GM12878 (cell line): ENCODE results near the gene SMARCA4. TPM values are rescaled to one million over a fixed set of nuclear protein-coding genes. Genes with fewer than 3 reads are reported as not detected.

ENCODE experiments used
- ATAC-seq: fragments of 200-7000 bp; cut with Tn5 transposase; 3 replicates; pipeline ENCODE4 v1.9.1; 2020; ENCODE audit warnings: mild to moderate bottlenecking, moderate library complexity
- BruUV-seq: library from RNA; stranded (reverse); fragments of 400-500 nt; replicated peaks from 2 replicates; lab custom pipeline; 2021; lab: Mats Ljungman, UMichigan
- CTCF ChIA-PET: fragments of 300-600 bp; sonication (Branson Sonifier 250); formaldehyde crosslinking; extraction: SDS; loops from one replicate; lab custom pipeline; 2021; ENCODE audit warnings: inconsistent platforms; lab: Yijun Ruan, JAX
- POLR2A ChIA-PET: fragments of 350-600 bp; formaldehyde crosslinking; extraction: SDS; loops from one replicate; lab custom pipeline; 2021; ENCODE audit warnings: inconsistent platforms; lab: Charles Lee
- RAD21 ChIA-PET: fragments of 300-600 bp; sonication (Branson Sonifier 250); formaldehyde crosslinking; loops from one replicate; lab custom pipeline; 2023; ENCODE audit warnings: antibody characterized with exemption; ENCODE audit not compliant: unreplicated experiment; lab: Charles Lee
- SMC1A ChIA-PET: fragments of 300-600 bp; sonication (Branson Sonifier 250); formaldehyde crosslinking; loops from one replicate; lab custom pipeline; 2023; ENCODE audit not compliant: unreplicated experiment, uncharacterized antibody; lab: Charles Lee
- DNase-seq: peaks from one replicate; pipeline ENCODE4 v3.0.0-alpha.2; 2011; ENCODE audit warnings: low read depth, low spot score
- FAIRE-seq: peaks from 3 replicates; lab custom pipeline; 2011; peaks lifted over from hg19 to GRCh38; lab: Jason Lieb, UNC
- H2AFZ ChIP-seq: 2 replicates; pipeline ENCODE4 v1.6.0; 2011; ENCODE audit warnings: low read depth, low read length, control low read depth; ENCODE audit not compliant: control insufficient read depth
- H3K27ac ChIP-seq: 2 replicates; pipeline ENCODE4 v1.5.1; 2011; ENCODE audit warnings: control low read depth; ENCODE audit not compliant: control insufficient read depth, insufficient read depth
- H3K27me3 ChIP-seq, 2 experiments: replicated peaks in 1 of 2; 2 replicates each; pipeline versions ENCODE4 v1.6.0 to v1.6.1; 2011; ENCODE audit warnings: low read length in 1 of 2; ENCODE audit not compliant: control insufficient read depth in 2 of 2, insufficient read depth in 2 of 2
- H3K36me3 ChIP-seq, 2 experiments: 2 replicates each; pipeline ENCODE4 v1.5.1; 2011; ENCODE audit warnings: low read length in 1 of 2; ENCODE audit not compliant: control insufficient read depth in 2 of 2, insufficient read depth in 2 of 2
- H3K4me1 ChIP-seq: 2 replicates; pipeline ENCODE4 v1.6.1; 2011; ENCODE audit warnings: mild to moderate bottlenecking, low read length, moderate library complexity, mixed read lengths; ENCODE audit not compliant: control insufficient read depth, insufficient read depth
- H3K4me2 ChIP-seq: 2 replicates; pipeline ENCODE4 v1.6.0; 2011; ENCODE audit warnings: control low read depth; ENCODE audit not compliant: control insufficient read depth, insufficient read depth
- H3K4me3 ChIP-seq: fragments of 200-600 bp; sonication (generic); 2 replicates; pipeline ENCODE4 v1.5.1; 2016
- H3K79me2 ChIP-seq: 2 replicates; pipeline ENCODE4 v1.6.0; 2011; ENCODE audit warnings: low read length; ENCODE audit not compliant: control insufficient read depth, insufficient read depth
- H3K9ac ChIP-seq: 2 replicates; pipeline ENCODE4 v1.8.0; 2011; ENCODE audit warnings: low read length, control low read depth, mixed read lengths; ENCODE audit not compliant: control insufficient read depth, insufficient read depth
- H3K9me3 ChIP-seq: replicated peaks from 3 replicates; pipeline ENCODE4 v1.5.1; 2011; ENCODE audit warnings: mild to moderate bottlenecking, low read length; ENCODE audit not compliant: control insufficient read depth, insufficient read depth
- H4K20me1 ChIP-seq: 2 replicates; pipeline ENCODE4 v1.6.0; 2011; ENCODE audit not compliant: control insufficient read depth, insufficient read depth
- NFYB ChIP-seq: IDR thresholded peaks from 2 replicates; pipeline ENCODE4 v1.6.1; 2011; ENCODE audit warnings: low read depth, mild to moderate bottlenecking, low read length, improper control_type of control experiment, moderate library complexity; ENCODE audit not compliant: insufficient read depth
- POLR2A ChIP-seq: IDR thresholded peaks from 2 replicates; pipeline ENCODE4 v1.6.1; 2011; ENCODE audit warnings: low read depth, mild to moderate bottlenecking, low read length
- POLR2AphosphoS2 ChIP-seq: IDR thresholded peaks from 2 replicates; pipeline ENCODE4 v1.6.1; 2011; ENCODE audit warnings: low read depth, mild to moderate bottlenecking, low read length, improper control_type of control experiment, moderate library complexity
- POLR2AphosphoS5 ChIP-seq: IDR thresholded peaks from 2 replicates; pipeline ENCODE4 v1.6.1; 2011; ENCODE audit warnings: mild to moderate bottlenecking, low read length, inconsistent platforms
- TBL1XR1 ChIP-seq: IDR thresholded peaks from 2 replicates; pipeline ENCODE4 v1.6.1; 2012; ENCODE audit warnings: low read depth, low read length, improper control_type of control experiment
- ZBED1 ChIP-seq: IDR thresholded peaks from 2 replicates; pipeline ENCODE4 v1.6.1; 2016; ENCODE audit warnings: borderline replicate concordance
- WGBS: methylation state at CpG from one replicate; pipeline ENCODE4 v1.1.6; 2016; ENCODE audit warnings: low lambda C conversion rate; ENCODE audit not compliant: insufficient replicate concordance, insufficient coverage; ENCODE audit errors: missing lambda C conversion rate; 5-methylcytosine and 5-hydroxymethylcytosine counted together
- in situ Hi-C: fragments of 300-500 bp; cut with MboI; formaldehyde crosslinking; loops from 9 replicates; pipeline ENCODE4 v1.14.3; 2018; ENCODE audit warnings: mixed read lengths
- intact Hi-C: fragments of 100-400 bp; cut with micrococcal nuclease; formaldehyde crosslinking; loops from one replicate; pipeline ENCODE4 v1.14.2; 2022; ENCODE audit not compliant: unreplicated experiment
- polyA plus RNA-seq, 11 experiments: library from polyadenylated mRNA; depleted of rRNA in 4 of 11; unstranded in 6 of 11; stranded (reverse) in 5 of 11; fragments of >200 nt; fragmentation: Nextera tagmentation in 4 of 11; fragmentation: Illumina TruSeq in 1 of 11; extraction: Ambion mirVana in 4 of 11; extraction: Trizol in 1 of 11; gene quantifications; 1 replicate in 1 of 11; 2 replicates in 10 of 11; pipeline versions ENCODE4 v1.2.1 to v1.2.3, GENCODE V29; 2011 to 2016; ENCODE audit warnings: inconsistent platforms in 2 of 11, missing spikeins in 2 of 11, low read depth in 1 of 11
- total RNA-seq, 4 experiments: library from RNA; depleted of rRNA in 3 of 4; stranded (reverse); fragments of >200 nt in 3 of 4; fragmentation: Illumina TruSeq in 1 of 4; extraction: Trizol in 1 of 4; gene quantifications; 2 replicates each; pipeline versions ENCODE4 v1.2.1 to v1.2.3, GENCODE V29; 2013 to 2021
- TF ChIP-seq, protein P1 (sequence below): fragments of 450-650 bp; IDR thresholded peaks from 2 replicates; pipeline ENCODE4 v1.6.1; 2018; ENCODE audit warnings: borderline replicate concordance, mild to moderate bottlenecking; ENCODE audit not compliant: partially characterized antibody
- TF ChIP-seq, protein P2 (sequence below), 3 experiments: IDR thresholded peaks in 2 of 3; conservative IDR thresholded peaks in 1 of 3; 2 replicates each; pipeline ENCODE4 v1.5.1; 2011; ENCODE audit warnings: low read depth in 3 of 3, low read length in 3 of 3, mild to moderate bottlenecking in 3 of 3, control low read depth in 2 of 3, moderate library complexity in 2 of 3, inconsistent platforms in 1 of 3, mixed read lengths in 1 of 3; ENCODE audit not compliant: control insufficient read depth in 2 of 3, insufficient read depth in 1 of 3; ENCODE audit errors: extremely low read depth in 1 of 3
- TF ChIP-seq, protein P3 (sequence below): fragments of 450-650 bp; IDR thresholded peaks from 2 replicates; pipeline ENCODE4 v1.6.1; 2016; ENCODE audit warnings: mild to moderate bottlenecking, moderate library complexity, borderline replicate concordance

SMARCA4 gene
- total and polyA plus RNA-seq, 10 of the 15 experiments (the other 5 are each of a cell fraction or from before 2014, with no cell fraction given), result 22.4 to 175 (median 57.4) TPM

DNA sequence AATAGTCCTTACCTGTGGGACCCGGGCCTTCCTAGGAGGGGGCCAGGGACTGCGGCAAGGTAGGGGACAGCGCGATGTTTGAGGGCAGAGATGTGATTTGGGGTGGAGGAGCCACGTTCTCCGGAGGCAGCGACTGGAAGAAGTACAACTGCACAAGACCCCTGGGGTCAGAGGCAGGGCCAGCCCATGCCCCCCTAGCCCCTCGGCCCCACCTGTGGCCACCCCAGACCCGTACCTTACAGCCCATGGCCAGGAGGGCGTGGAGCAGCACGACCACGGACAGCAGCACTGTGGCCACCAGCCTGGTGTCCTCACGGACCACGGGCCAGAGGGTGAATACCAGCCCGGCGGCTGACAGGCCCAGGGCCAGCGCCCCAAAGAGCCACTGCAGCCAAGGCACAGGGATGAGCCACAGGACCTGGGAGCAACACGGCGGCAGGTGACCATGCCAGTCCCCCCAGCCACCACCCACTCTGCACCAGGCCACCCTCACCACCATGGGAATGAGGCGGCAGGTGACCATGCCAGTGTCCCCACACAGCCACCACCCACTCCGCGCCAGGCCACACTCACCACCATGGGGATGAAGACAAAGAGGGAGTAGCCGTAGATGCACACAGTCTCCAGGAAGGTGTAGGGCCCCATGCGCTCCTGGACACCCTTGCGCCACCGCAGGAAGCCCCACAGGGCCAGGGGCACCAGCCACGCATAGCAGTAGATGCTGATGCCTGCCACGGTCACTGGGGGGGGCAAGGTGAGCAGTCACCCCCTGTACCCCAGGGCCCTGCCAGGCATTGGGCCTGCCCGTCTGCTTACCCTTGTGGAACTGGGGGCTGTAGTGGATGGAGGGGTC is 37.3 kb upstream of the SMARCA4 start:
- Histone ChIP-seq H3K4me1 (peaks cover 7% of the 10 kb centered on the region), H3K36me3 (peaks cover 3 to 27% of the 10 kb centered on the region in 2 experiments; a peak in 3 of 4 replicates), H3K4me3 (no peak overlapping the region), H3K27me3 (no peaks in the 10 kb centered on the region), H3K27ac (no peak overlapping the region), H3K79me2 (peaks cover 7% of the 10 kb centered on the region), H3K4me2 (no peak overlapping the region), H3K9ac (no peak overlapping the region), H4K20me1 (no peaks in the 10 kb centered on the region), H2AFZ (no peak overlapping the region), H3K9me3 (no peaks in the 10 kb centered on the region)
- SMC1A ChIA-PET, result no interaction called here
- intact Hi-C loops, result no loop called here
- POLR2A ChIA-PET, result no interaction called here
- 89% methylated on average over 22 of the region's 29 CpGs for WGBS
- RAD21 ChIA-PET, result no interaction called here
- in situ Hi-C loops, result no loop called here
- FAIRE-seq (no peak), ATAC-seq (no peak; the same call in 2 of the 3 replicates), DNase-seq (no peak)
- TF ChIP-seq, protein P1, sequence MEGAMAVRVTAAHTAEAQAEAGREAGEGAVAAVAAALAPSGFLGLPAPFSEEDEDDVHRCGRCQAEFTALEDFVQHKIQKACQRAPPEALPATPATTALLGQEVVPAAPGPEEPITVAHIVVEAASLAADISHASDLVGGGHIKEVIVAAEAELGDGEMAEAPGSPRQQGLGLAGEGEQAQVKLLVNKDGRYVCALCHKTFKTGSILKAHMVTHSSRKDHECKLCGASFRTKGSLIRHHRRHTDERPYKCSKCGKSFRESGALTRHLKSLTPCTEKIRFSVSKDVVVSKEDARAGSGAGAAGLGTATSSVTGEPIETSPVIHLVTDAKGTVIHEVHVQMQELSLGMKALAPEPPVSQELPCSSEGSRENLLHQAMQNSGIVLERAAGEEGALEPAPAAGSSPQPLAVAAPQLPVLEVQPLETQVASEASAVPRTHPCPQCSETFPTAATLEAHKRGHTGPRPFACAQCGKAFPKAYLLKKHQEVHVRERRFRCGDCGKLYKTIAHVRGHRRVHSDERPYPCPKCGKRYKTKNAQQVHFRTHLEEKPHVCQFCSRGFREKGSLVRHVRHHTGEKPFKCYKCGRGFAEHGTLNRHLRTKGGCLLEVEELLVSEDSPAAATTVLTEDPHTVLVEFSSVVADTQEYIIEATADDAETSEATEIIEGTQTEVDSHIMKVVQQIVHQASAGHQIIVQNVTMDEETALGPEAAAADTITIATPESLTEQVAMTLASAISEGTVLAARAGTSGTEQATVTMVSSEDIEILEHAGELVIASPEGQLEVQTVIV, result no peak
- TF ChIP-seq ZBED1 (0 out of 2 replicates have a peak, but pooled peaks have one; percentile 28), POLR2A (peak; percentile 61; the same call in 1 of the 2 replicates), TBL1XR1 (no peak), NFYB (no peak), POLR2AphosphoS5 (peak; percentile 34; the same call in 1 of the 2 replicates), POLR2AphosphoS2 (0 out of 2 replicates have a peak, but pooled peaks have one; percentile 26)
- TF ChIP-seq, protein P2, sequence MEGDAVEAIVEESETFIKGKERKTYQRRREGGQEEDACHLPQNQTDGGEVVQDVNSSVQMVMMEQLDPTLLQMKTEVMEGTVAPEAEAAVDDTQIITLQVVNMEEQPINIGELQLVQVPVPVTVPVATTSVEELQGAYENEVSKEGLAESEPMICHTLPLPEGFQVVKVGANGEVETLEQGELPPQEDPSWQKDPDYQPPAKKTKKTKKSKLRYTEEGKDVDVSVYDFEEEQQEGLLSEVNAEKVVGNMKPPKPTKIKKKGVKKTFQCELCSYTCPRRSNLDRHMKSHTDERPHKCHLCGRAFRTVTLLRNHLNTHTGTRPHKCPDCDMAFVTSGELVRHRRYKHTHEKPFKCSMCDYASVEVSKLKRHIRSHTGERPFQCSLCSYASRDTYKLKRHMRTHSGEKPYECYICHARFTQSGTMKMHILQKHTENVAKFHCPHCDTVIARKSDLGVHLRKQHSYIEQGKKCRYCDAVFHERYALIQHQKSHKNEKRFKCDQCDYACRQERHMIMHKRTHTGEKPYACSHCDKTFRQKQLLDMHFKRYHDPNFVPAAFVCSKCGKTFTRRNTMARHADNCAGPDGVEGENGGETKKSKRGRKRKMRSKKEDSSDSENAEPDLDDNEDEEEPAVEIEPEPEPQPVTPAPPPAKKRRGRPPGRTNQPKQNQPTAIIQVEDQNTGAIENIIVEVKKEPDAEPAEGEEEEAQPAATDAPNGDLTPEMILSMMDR (IDR thresholded peaks at IDR 0.05 in 2 of 3, conservative IDR thresholded peaks at IDR 0.05 in 1 of 3; ENCODE audit: control insufficient read depth in 2 of 3, extremely low read depth in 1 of 3, insufficient read depth in 1 of 3, low read depth in 3 of 3, low read length in 3 of 3), result no peak
- TF ChIP-seq, protein P3, sequence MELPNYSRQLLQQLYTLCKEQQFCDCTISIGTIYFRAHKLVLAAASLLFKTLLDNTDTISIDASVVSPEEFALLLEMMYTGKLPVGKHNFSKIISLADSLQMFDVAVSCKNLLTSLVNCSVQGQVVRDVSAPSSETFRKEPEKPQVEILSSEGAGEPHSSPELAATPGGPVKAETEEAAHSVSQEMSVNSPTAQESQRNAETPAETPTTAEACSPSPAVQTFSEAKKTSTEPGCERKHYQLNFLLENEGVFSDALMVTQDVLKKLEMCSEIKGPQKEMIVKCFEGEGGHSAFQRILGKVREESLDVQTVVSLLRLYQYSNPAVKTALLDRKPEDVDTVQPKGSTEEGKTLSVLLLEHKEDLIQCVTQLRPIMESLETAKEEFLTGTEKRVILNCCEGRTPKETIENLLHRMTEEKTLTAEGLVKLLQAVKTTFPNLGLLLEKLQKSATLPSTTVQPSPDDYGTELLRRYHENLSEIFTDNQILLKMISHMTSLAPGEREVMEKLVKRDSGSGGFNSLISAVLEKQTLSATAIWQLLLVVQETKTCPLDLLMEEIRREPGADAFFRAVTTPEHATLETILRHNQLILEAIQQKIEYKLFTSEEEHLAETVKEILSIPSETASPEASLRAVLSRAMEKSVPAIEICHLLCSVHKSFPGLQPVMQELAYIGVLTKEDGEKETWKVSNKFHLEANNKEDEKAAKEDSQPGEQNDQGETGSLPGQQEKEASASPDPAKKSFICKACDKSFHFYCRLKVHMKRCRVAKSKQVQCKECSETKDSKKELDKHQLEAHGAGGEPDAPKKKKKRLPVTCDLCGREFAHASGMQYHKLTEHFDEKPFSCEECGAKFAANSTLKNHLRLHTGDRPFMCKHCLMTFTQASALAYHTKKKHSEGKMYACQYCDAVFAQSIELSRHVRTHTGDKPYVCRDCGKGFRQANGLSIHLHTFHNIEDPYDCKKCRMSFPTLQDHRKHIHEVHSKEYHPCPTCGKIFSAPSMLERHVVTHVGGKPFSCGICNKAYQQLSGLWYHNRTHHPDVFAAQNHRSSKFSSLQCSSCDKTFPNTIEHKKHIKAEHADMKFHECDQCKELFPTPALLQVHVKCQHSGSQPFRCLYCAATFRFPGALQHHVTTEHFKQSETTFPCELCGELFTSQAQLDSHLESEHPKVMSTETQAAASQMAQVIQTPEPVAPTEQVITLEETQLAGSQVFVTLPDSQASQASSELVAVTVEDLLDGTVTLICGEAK, result no peak
- CTCF ChIA-PET, result no interaction called here
- no TSS peak for BruUV-seq
